DMS 273 (cell line): Measurements from ENCODE around the gene RAPGEF3.

Experiments used
- DNase-seq: peaks from one replicate; lab custom pipeline; 2025; ENCODE audit not compliant: unreplicated experiment; lab: John Stamatoyannopoulos, UW

RAPGEF3 gene

GRCh38 chr12:47777741-47778558 lies 19.3 kb upstream of the RAPGEF3 start:
- peak; percentile 56 for DNase-seq

- DNase-seq, result no peak
These were observed 18.5 kb upstream of the RAPGEF3 start for GRCh38 chr12:47777151-47777550.

GRCh38 chr12:47776471-47777143 lies 17.9 kb upstream of the RAPGEF3 start:
- no peak for DNase-seq

- DNase-seq, result peak; percentile 31
These were observed 16.6 kb upstream of the RAPGEF3 start for GRCh38 chr12:47775100-47775911.

- no peak for DNase-seq
These were observed 16.0 kb upstream of the RAPGEF3 start for GRCh38 chr12:47774663-47775062.

- no peak for DNase-seq
These were observed 15.3 kb upstream of the RAPGEF3 start for GRCh38 chr12:47773858-47774580.

- DNase-seq, result peak; percentile 81
These were observed 14.6 kb upstream of the RAPGEF3 start, which contains the start of gene SLC48A1 for GRCh38 chr12:47773062-47773857. SLC48A1 (plus strand) TSS chr12:47773238; CDS start chr12:47773305, 67 bp downstream.

GRCh38 chr12:47772738-47773061 lies 14.0 kb upstream of the RAPGEF3 start:
- DNase-seq, result no peak

GRCh38 chr12:47772094-47772660 lies 13.5 kb upstream of the RAPGEF3 start:
- no peak for DNase-seq

- DNase-seq, result no peak
These were observed 12.6 kb upstream of the RAPGEF3 start for GRCh38 chr12:47771304-47771703.

- no peak for DNase-seq
These were observed 11.5 kb upstream of the RAPGEF3 start for GRCh38 chr12:47770086-47770726.

GRCh38 chr12:47769234-47770085 lies 10.8 kb upstream of the RAPGEF3 start:
- no peak for DNase-seq

- no peak for DNase-seq
These were observed 9.7 kb upstream of the RAPGEF3 start for GRCh38 chr12:47768323-47768811.

GRCh38 chr12:47767216-47767724 lies 8.6 kb upstream of the RAPGEF3 start:
- peak; percentile 46 for DNase-seq

GRCh38 chr12:47766502-47767215 lies 8.0 kb upstream of the RAPGEF3 start:
- no peak for DNase-seq

GRCh38 chr12:47763481-47764346 lies 5.0 kb upstream of the RAPGEF3 start:
- no peak for DNase-seq
